Activated CD4-positive, alpha-beta T cell treated with anti-CD3 and anti-CD28 coated beads, Interleukin-2, amount 10 ng/mL, durations not matched to agents 7 days and 5 days (primary cell): ENCODE data around the gene PRR7. TPM values are rescaled to one million over a fixed set of nuclear protein-coding genes. Genes with fewer than 3 reads are reported as not detected.

Experiments
- CTCF ChIA-PET: fragments of 350-600 bp; sonication (Branson Sonifier 250); formaldehyde crosslinking; loops from one replicate; lab custom pipeline; 2021; ENCODE audit warnings: antibody characterized with exemption; lab: Charles Lee
- POLR2A ChIA-PET: fragments of 350-600 bp; sonication (Branson Sonifier 250); formaldehyde crosslinking; loops from one replicate; lab custom pipeline; 2021; ENCODE audit warnings: antibody characterized with exemption; lab: Charles Lee
- DNase-seq: peaks from one replicate; pipeline ENCODE4 v3.0.0-alpha.2; 2020
- H3K27ac Mint-ChIP-seq: one replicate; pipeline ENCODE4 v1.8.0; 2021; ENCODE audit warnings: mild to moderate bottlenecking, moderate library complexity, mixed read lengths
- H3K27me3 Mint-ChIP-seq: one replicate; pipeline ENCODE4 v1.8.0; 2021; ENCODE audit warnings: mixed read lengths
- H3K36me3 Mint-ChIP-seq: one replicate; pipeline ENCODE4 v1.8.0; 2021; ENCODE audit warnings: low read depth, mixed read lengths
- H3K4me1 Mint-ChIP-seq: one replicate; pipeline ENCODE4 v1.8.0; 2021; ENCODE audit warnings: mixed read lengths
- H3K4me3 Mint-ChIP-seq: one replicate; pipeline ENCODE4 v1.8.0; 2021; ENCODE audit warnings: mild to moderate bottlenecking, moderate library complexity, mixed read lengths
- H3K9me3 Mint-ChIP-seq: one replicate; pipeline ENCODE4 v1.8.0; 2021; ENCODE audit warnings: mixed read lengths
- total RNA-seq, 2 experiments: library from RNA; stranded (reverse); gene quantifications; one replicate each; pipeline ENCODE4 v1.2.3, GENCODE V29; 2021

PRR7 gene
- 1 to 10 TPM; 5.3 to 9.7 TPM for total RNA-seq

DNA sequence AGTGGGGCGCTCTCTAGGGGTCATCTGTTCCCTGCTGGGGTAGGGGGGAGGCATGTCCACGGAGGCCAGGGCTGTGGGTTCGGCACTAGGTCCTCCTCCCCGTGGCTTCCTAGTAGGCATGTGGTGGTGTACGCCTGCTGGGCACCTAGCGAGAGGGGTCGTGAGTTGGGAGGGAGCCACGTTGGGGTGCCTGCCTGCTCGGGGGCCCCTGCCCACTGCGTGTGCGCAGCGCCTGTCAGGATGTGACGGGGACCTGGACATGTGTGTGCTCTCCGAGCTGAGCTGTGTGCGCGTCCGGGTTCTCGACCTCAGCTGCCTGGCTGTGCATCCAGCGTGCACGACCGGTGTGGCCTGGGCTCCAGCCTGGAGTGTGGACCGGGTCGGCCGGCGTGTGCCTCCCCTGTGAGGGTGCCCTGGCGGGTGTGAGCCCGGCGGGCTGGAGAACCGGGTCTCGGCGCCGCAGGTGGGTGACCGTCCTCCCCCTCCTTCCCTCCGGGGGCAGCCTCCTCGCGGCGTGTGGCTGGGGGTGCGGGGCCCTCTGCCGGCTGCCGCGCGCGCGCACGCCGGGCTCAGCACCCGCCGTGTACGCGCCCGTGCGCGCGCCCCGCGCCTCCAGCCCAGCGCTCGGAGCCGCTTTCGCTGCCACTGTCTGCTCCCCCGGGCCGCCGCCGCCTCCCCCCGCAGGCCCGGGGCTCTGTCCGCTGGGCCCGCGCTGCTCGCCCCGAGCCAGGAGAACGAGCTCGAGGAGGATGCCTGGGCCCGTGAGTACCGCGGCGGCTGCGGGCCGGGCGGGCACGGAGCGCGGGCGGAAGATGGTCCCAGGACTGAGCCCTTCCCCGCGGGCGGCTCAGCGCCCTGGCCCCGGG lies at the start of gene PRR7:
TSS of gene PRR7 (plus strand) at position 615 of the 866 bp plus-strand sequence. CDS start 8,254 bp downstream, outside the sequence.
- Mint-ChIP-seq H3K27me3 (peaks cover 8% of the 10 kb centered on the region), H3K9me3 (no peaks in the 10 kb centered on the region), H3K27ac (peak within 1 kb of the TSS; percentile 84), H3K36me3 (peaks cover 7% of the 10 kb centered on the region), H3K4me1 (peaks cover 54% of the 10 kb centered on the region), H3K4me3 (peak within 1 kb of the TSS; percentile 63)
- peak; percentile 68 for DNase-seq
- CTCF ChIA-PET: interaction anchor here (1.1 to 46.8 kb wide), 9 partner anchors 4 to 137 kb away, joined by 4 to 1643 read pairs (median 8); partner anchors contain the start of genes F12, GRK6, PFN3 and PRR7
- POLR2A ChIA-PET: interaction anchor here (0.6 to 1.6 kb wide), 5 partner anchors 13 to 56 kb away, joined by 3 to 8 read pairs (median 4); no protein-coding TSS in a partner anchor

DNA sequence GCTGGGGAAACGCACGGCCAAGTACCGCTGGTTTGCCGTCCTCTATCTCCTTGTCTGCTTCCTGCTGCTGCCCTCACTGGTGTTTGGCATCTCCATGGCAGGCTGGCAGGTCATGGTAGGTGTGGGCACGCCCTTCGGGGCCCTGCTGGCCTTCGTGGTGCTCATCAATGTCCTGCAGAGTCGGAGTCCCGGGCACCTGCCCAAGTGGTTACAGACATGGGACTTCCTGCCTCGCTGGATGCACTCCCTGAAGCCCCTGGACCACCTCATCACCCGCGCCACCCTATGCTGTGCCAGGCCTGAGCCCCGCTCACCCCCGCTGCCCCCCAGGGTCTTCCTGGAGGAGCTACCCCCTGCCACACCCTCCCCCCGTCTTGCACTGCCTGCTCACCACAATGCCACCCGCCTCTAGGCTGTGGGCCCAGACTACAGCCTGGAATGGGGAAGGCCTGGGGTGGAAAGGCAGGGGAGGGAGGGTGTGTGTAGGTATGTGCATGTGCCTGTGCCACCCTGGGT lies 48.7 kb upstream of the PRR7 start:
- no peak overlapping the region for H3K4me3 Mint-ChIP-seq
- H3K4me1 Mint-ChIP-seq: peaks cover 12% of the 10 kb centered on the region
- H3K27me3 Mint-ChIP-seq: peaks cover 23% of the 10 kb centered on the region
- H3K27ac Mint-ChIP-seq: no peak overlapping the region
- DNase-seq: no peak
- CTCF ChIA-PET: interaction anchor here (1.0 to 53.2 kb wide), 3 partner anchors 9 to 61 kb away, joined by 3 to 1643 read pairs (median 3); partner anchors contain the start of genes DBN1 and PRR7
- POLR2A ChIA-PET: no interaction called here
- no peaks in the 10 kb centered on the region for H3K36me3 Mint-ChIP-seq
- H3K9me3 Mint-ChIP-seq: no peaks in the 10 kb centered on the region

GRCh38 chr5:177399997-177400868 lies 46.4 kb upstream of the PRR7 start, which contains the start of gene PFN3:
Gene PFN3, minus strand, starts transcription at chr5:177400661. Its CDS starts 85 bp downstream, at chr5:177400576.
- no peaks in the 10 kb centered on the region for H3K36me3 Mint-ChIP-seq
- POLR2A ChIA-PET: no interaction called here
- CTCF ChIA-PET: interaction anchor here (4.4 to 53.2 kb wide), 5 partner anchors 9 to 286 kb away, joined by 19 to 1643 read pairs (median 156); partner anchors contain the start of genes DBN1, GRK6 and PRR7
- H3K9me3 Mint-ChIP-seq: no peaks in the 10 kb centered on the region
- H3K27ac Mint-ChIP-seq: no peak within 1 kb of the TSS
- H3K4me3 Mint-ChIP-seq: no peak within 1 kb of the TSS
- DNase-seq: no peak
- peaks cover 27% of the 10 kb centered on the region for H3K4me1 Mint-ChIP-seq
- H3K27me3 Mint-ChIP-seq: peaks cover 27% of the 10 kb centered on the region

DNA sequence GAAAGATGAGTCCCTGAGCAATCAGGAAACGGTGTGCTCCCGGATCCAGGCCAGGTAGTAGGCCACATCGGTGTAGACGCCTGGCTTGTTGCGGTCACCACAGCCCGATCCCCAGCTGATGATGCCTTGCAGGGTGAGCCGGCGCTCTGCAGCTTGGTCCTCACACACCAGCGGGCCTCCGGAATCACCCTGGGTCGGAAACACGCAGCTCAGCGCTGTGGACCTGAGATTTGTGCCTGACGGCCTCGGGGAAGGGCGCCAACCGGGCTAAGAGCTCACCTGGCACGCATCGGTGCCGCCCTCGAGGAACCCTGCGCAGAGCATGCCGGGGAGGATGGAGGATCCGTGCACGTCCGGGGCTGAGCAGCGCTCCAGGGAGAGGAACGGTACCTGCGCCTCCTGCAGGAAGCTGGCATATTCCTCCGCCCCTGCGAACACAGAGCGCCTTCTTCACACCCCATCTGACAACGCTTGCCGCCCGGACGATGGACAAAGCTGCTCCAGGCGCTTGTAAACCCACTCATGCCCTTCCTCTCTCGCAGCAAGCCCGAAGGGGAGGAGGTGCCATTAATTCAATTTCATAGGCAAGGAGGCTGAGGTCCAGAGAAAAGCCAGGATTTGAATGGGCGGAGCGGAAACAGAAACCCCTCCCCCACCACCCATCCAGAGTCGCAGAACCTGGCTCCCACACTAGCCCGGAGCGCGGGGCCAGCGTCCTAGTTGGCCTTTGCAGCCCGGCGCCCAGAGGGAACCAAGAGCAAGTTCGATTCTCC lies 44.2 kb upstream of the PRR7 start:
- Mint-ChIP-seq H3K9me3 (no peaks in the 10 kb centered on the region), H3K27me3 (peaks cover 28% of the 10 kb centered on the region), H3K4me1 (peaks cover 36% of the 10 kb centered on the region), H3K27ac (peak overlapping the region; percentile 74), H3K4me3 (peak overlapping the region; percentile 64), H3K36me3 (no peaks in the 10 kb centered on the region)
- peak; percentile 75 for DNase-seq
- POLR2A ChIA-PET: interaction anchor here (0.6 kb wide), 1 partner anchor 270 kb away, joined by 3 read pairs; no protein-coding TSS in a partner anchor
- CTCF ChIA-PET: interaction anchor here (0.5 to 53.2 kb wide), 22 partner anchors 11 to 288 kb away, joined by 3 to 1643 read pairs (median 6); partner anchors contain the start of genes DBN1, GRK6, LMAN2 and PDLIM7

GRCh38 chr5:177403102-177403791 lies 43.4 kb upstream of the PRR7 start:
- no peaks in the 10 kb centered on the region for H3K36me3 Mint-ChIP-seq

GRCh38 chr5:177403792-177404640 lies 42.6 kb upstream of the PRR7 start:
- Mint-ChIP-seq H3K9me3 (no peaks in the 10 kb centered on the region), H3K36me3 (no peaks in the 10 kb centered on the region), H3K27ac (peak overlapping the region; percentile 36), H3K4me1 (peaks cover 36% of the 10 kb centered on the region), H3K4me3 (peak overlapping the region; percentile 64), H3K27me3 (peaks cover 30% of the 10 kb centered on the region)
- peak; percentile 87 for DNase-seq
- POLR2A ChIA-PET: interaction anchor here (0.7 to 1.4 kb wide), 3 partner anchors 41 to 48 kb away, joined by 3 to 4 read pairs (median 4); no protein-coding TSS in a partner anchor
- CTCF ChIA-PET: interaction anchor here (0.6 to 53.2 kb wide), 38 partner anchors 8 to 450 kb away, joined by 3 to 1643 read pairs (median 4); partner anchors contain the start of genes DBN1, FGFR4, GRK6 and LMAN2

More at GRCh38 chr5:177403102-177403791, 43.4 kb upstream of the PRR7 start:
- peak; percentile 39 for DNase-seq
- Mint-ChIP-seq H3K27ac (peak overlapping the region; percentile 74), H3K4me3 (peak overlapping the region; percentile 64), H3K4me1 (peaks cover 36% of the 10 kb centered on the region), H3K27me3 (peaks cover 30% of the 10 kb centered on the region), H3K9me3 (no peaks in the 10 kb centered on the region)
- ChIA-PET POLR2A (interaction anchor here (1.4 kb wide), 1 partner anchor 42 kb away, joined by 4 read pairs; no protein-coding TSS in a partner anchor), CTCF (interaction anchor here (0.7 to 53.2 kb wide), 27 partner anchors 7 to 289 kb away, joined by 3 to 1643 read pairs (median 6); partner anchors contain the start of genes DBN1, GRK6, LMAN2 and PRR7)

- H3K27ac Mint-ChIP-seq: peak overlapping the region; percentile 50
- ChIA-PET POLR2A (interaction anchor here (0.7 to 1.4 kb wide), 3 partner anchors 40 to 48 kb away, joined by 3 to 4 read pairs (median 4); no protein-coding TSS in a partner anchor), CTCF (interaction anchor here (0.6 to 53.2 kb wide), 33 partner anchors 9 to 449 kb away, joined by 3 to 1643 read pairs (median 5); partner anchors contain the start of genes DBN1, FGFR4, GRK6 and LMAN2)
- no peaks in the 10 kb centered on the region for H3K9me3 Mint-ChIP-seq
- H3K36me3 Mint-ChIP-seq: no peaks in the 10 kb centered on the region
- peak overlapping the region; percentile 41 for H3K4me3 Mint-ChIP-seq
- no peak for DNase-seq
- H3K4me1 Mint-ChIP-seq: peaks cover 39% of the 10 kb centered on the region
- H3K27me3 Mint-ChIP-seq: peaks cover 30% of the 10 kb centered on the region
Observed at GRCh38 chr5:177404641-177405179, 41.9 kb upstream of the PRR7 start.

DNA sequence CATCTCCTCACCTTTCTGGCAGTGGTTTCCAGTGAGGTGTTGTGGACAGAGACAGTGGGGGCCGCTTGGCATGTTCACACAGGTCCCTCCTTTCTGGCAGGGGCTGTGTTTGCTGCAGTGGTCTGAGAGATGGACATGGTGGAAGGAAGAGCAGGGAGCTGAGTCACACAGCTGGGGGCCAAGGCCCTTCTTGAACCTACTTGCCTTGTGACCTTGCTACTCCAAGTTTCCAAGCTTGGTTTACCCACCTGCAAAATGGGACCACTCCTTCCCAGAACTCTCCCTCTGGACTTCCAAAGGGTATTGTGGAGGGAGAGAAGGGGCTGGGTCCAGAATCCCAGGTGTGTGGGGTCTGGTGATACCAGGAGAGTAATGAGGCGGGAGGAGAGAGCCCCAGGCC lies 41.3 kb upstream of the PRR7 start:
- DNase-seq: no peak
- Mint-ChIP-seq H3K36me3 (no peaks in the 10 kb centered on the region), H3K4me3 (peak overlapping the region; percentile 41), H3K9me3 (no peaks in the 10 kb centered on the region), H3K4me1 (peaks cover 39% of the 10 kb centered on the region), H3K27ac (no peak overlapping the region), H3K27me3 (peaks cover 30% of the 10 kb centered on the region)
- CTCF ChIA-PET: interaction anchor here (0.9 to 53.2 kb wide), 9 partner anchors 14 to 105 kb away, joined by 3 to 1643 read pairs (median 6); partner anchors contain the start of genes DBN1, GRK6 and PRR7
- POLR2A ChIA-PET: no interaction called here

GRCh38 chr5:177405805-177406204 lies 40.8 kb upstream of the PRR7 start:
- Mint-ChIP-seq H3K36me3 (no peaks in the 10 kb centered on the region), H3K27me3 (peaks cover 30% of the 10 kb centered on the region), H3K27ac (no peak overlapping the region), H3K4me3 (no peak overlapping the region), H3K4me1 (peaks cover 44% of the 10 kb centered on the region), H3K9me3 (no peaks in the 10 kb centered on the region)
- CTCF ChIA-PET: interaction anchor here (0.9 to 53.2 kb wide), 6 partner anchors 14 to 53 kb away, joined by 3 to 1643 read pairs (median 94); partner anchors contain the start of genes DBN1, GRK6 and PRR7
- DNase-seq: no peak
- POLR2A ChIA-PET: no interaction called here
